ENCODE results near the gene KNTC1.
"Not testable (repeated sequence)": the region's sequence is repeated elsewhere in the genome, so short reads cannot be mapped to it uniquely, and the experiment has no call there.

KNTC1 gene, protein sequence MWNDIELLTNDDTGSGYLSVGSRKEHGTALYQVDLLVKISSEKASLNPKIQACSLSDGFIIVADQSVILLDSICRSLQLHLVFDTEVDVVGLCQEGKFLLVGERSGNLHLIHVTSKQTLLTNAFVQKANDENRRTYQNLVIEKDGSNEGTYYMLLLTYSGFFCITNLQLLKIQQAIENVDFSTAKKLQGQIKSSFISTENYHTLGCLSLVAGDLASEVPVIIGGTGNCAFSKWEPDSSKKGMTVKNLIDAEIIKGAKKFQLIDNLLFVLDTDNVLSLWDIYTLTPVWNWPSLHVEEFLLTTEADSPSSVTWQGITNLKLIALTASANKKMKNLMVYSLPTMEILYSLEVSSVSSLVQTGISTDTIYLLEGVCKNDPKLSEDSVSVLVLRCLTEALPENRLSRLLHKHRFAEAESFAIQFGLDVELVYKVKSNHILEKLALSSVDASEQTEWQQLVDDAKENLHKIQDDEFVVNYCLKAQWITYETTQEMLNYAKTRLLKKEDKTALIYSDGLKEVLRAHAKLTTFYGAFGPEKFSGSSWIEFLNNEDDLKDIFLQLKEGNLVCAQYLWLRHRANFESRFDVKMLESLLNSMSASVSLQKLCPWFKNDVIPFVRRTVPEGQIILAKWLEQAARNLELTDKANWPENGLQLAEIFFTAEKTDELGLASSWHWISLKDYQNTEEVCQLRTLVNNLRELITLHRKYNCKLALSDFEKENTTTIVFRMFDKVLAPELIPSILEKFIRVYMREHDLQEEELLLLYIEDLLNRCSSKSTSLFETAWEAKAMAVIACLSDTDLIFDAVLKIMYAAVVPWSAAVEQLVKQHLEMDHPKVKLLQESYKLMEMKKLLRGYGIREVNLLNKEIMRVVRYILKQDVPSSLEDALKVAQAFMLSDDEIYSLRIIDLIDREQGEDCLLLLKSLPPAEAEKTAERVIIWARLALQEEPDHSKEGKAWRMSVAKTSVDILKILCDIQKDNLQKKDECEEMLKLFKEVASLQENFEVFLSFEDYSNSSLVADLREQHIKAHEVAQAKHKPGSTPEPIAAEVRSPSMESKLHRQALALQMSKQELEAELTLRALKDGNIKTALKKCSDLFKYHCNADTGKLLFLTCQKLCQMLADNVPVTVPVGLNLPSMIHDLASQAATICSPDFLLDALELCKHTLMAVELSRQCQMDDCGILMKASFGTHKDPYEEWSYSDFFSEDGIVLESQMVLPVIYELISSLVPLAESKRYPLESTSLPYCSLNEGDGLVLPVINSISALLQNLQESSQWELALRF (N-terminal part only)

DNA sequence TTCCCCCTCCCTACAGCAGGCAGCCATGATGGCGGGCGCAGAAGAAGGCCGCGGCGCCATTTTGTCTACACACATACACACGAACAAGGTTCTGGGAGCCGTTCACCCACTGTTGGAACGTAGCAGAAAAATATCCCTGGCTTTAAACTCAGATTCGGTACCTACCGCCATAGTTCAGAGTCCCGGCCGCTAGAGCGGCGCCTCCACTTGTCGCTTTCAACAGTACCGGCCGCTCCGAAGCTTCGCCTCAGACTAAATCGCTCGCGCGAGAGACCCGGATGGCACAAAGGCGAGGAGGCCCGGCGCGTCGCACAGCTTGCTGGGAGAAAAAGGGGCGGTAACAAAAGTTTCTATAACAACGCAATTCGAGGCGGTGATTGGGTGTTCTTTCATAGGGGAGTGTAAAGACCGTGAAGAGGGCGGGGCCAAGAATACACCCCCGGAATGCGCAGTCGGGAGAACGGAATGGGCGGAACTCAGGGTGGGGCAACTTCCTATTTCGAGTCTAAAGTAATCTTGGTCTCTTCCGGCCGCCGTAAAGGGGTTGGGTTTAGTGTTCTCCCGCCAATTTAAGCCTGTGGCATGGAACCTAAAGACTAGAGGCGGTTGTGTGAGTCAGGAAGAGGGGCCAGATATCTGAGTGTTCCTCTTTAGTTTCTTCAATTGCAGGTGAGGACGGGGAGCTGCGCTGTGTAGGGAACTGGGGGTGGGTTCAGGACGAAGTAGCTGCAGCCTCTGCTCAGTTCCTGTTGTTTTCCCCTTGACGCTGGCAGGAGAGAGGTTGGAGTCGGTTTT is at the start of gene KNTC1, which contains the start of gene RSRC2:
Gene KNTC1 (plus strand): TSS at position 567 of the 795 bp plus-strand sequence. CDS start 2,815 bp downstream, outside the sequence.
Gene RSRC2 (minus strand): TSS at position 254 of the 795 bp plus-strand sequence. CDS start 83 bp downstream, at position 171.
- peak; percentile 90 to 100 (median 98) for DNase-seq

DNA sequence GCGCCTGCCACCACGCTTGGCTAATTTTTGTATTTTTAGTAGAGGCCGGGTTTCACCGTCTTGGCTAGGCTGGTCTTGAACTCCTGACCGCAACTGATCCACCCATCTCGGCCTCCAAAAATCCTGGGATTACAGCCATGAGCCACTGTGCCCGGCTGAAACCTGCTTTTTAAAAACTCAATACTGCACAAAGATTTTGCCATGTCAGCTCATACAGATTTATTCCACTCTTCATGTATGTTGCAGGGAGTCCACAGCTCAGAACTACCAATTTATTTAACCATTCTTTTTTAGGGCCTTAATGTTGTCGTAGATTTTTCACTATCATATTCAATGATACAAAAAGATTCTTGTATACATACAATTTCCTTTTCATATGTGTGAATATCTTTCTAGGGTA is 46.3 kb upstream of the KNTC1 start:
- DNase-seq = no peak

DNA sequence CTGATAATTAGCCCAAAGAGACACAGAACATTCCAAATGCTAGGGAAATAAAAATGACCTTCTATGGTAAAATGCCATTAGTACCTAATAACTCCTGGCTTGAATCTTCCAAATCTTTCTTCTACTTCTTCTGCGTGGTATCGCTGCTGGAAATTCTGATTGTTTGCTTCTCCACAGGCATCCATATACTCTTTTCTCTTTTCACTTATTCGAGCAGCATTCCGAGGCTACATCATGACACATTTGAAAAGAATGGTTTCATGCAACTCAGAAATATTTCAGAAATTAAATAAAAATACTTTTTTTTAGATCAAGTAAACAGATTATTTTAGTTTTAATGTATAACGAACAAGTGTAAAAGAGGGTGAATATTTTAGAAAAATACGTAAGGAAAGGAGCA is 45.2 kb upstream of the KNTC1 start:
- DNase-seq = no peak

GRCh38 chr12:122483969-122484368 is 43.1 kb upstream of the KNTC1 start:
- no peak for DNase-seq

- DNase-seq = not testable (repeated sequence)
Measured at GRCh38 chr12:122484385-122484784, 42.7 kb upstream of the KNTC1 start.

DNA sequence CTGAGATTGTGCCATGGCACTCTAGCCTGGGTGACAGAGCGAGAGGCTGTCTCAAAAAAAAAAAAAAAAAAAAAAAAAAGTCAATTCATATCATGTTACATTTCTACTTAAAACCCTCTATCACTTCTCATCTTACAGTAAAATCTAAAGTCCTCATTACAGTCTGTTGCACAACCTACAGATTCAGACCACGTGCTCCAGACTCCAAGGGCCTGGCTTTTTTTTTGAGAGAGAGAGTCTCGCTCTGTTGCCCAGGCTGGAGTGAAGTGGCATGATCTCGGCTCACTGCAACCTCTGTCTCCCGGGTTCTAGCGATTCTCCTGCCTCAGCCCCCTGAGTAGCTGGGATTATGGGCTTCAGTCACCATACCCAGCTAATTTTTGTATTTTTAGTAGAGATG is 40.7 kb upstream of the KNTC1 start:
- DNase-seq = not testable (repeated sequence)

DNA sequence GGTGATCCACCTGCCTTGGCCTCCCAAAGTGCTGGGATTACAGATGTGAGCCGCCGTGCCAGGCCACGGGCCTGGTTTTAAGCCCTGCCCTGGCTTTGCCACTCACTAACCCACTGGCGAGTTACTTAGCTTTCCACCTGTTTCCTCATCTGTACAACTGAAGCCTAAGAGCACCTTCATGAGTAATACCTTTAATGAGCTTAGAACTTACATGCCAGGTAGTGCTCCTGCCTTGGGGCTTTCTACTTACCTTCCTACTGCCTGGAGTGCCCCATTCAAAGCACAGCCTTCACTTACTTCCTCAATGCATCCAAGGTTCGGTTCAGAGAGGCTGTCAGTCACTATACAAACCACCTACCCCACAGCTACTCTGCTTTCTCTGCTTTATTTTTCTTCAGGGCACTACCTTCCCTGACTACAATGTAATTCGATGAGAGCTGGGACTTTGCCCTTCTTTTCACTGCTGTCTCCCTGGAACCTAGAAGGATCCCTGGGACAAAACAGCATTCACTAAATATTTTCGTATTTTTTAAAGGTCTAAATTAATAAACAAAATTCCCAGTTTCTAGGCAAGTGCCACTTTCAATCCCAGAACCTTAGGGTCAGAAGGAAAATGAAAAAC is 40.1 kb upstream of the KNTC1 start:
- no peak for DNase-seq

- not testable (repeated sequence) for DNase-seq
Measured at GRCh38 chr12:122487807-122488206, 39.2 kb upstream of the KNTC1 start.

DNA sequence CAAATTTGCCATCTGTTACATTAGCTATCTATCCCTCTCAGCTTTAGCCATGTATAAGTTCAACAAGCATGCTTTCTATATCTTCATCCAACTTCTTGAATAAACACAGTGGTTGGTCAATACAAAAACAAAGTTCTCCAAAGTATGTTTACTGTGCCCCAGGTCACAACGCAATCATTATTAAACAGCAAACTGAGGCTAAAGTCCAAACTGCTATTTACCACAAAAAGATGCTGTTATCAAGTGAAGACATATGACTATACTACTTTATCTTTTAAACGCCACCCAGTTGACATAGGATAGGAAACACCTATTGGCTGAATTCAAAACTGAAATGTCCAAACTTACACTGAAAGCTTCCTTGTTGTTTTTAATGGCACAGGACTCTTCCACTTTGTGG is 38.0 kb upstream of the KNTC1 start:
- DNase-seq = no peak

- no peak for DNase-seq
Measured at GRCh38 chr12:122491991-122492390, 35.1 kb upstream of the KNTC1 start.

DNA sequence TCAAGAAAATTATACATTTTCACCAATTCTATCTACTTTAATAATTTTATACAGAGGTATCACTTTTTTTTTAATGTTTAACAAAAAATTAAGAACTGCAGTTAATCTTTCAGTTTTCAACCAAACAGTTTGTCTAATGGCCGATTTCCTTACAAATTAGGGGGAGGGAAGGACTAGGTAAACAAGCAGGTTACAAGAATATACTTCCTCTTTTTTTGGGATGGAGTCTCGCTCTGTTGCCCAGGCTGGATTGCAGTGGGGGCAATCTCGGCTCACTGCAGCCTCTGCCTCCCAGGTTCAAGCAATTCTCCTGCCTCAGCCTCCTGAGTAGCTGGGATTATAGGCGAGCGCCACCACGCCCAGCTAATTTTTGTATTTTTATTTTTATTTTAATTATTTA is 33.8 kb upstream of the KNTC1 start:
- DNase-seq = not testable (repeated sequence)

GRCh38 chr12:122495258-122495657 is 31.8 kb upstream of the KNTC1 start:
- DNase-seq = no peak

GRCh38 chr12:122499991-122500684 is 26.9 kb upstream of the KNTC1 start:
- DNase-seq = peak in 32 of 56 donors; percentile 13 to 74 (median 50)

DNA sequence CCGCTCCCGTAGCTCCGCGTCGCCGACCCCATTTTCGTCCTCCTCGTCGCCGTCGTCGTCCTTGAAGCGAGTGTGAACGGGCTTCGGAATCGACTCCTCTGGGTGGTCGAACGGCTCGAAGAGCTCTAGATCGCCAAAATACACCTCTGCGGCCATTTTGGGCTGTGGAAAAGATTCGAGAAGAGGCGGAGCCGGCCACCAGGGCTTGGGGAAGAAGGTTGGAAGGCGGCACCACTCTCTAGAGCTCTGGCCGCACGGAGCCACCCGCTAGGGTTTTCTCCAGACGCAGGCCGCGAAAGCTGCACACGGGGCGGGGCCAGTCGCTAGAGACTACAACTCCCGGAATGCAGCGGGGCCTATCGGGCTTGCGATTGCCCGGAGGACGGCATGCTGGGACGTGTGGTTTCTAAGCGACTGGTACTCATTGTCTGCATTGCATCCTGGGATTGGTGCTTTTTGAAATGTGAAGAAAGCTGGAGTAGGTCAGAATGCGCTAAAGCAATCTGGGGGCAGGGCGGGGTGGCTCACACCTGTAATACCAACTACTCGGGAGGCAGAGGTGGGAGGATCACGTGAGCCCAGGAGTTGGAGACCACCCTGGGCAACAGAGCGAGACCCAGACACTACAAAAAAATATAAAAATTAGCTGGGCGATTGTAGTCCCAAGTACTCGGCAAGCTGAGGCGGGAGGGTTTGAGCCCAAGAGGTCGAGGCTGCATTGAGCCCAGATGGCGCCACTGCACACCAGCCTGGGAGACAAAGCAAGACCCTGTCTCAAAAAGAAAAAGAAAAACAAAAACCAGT is 26.2 kb upstream of the KNTC1 start, which contains the start of gene ZCCHC8:
Gene ZCCHC8 (minus strand): TSS at position 248 of the 804 bp plus-strand sequence. CDS start 92 bp downstream, at position 156.
- DNase-seq = peak; percentile 61 to 97 (median 94)

GRCh38 chr12:122501489-122501989 is 25.5 kb upstream of the KNTC1 start:
- no peak for DNase-seq

DNA sequence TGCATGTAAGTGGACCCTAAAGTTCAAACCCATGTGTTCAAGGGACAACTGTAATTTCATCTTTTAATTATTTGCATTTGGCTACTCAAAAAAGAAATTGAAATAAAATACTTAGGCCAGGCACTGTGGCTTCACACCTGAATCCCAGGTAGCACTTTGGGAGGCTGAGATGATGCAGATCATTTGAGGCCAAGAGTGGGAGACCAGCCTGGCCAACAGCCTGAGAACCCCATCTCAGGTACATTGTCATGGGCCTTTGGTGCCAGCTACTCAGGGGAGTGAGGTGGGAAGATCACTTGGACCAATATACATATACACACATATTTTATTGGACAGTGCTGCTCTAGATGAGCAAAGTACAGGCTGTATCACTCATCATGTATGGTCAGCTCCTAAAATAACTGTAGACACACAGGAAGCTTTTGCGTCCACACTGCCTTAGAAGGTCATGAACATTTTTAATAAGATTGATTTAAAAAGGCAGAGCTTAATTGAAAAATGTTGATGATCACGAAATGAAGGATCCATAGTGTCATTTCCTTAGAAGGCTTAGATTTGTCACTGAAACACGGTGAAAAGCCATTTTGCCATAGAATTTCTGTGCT is 23.8 kb upstream of the KNTC1 start:
- DNase-seq = no peak

- no peak for DNase-seq
Measured at GRCh38 chr12:122503783-122504590, 23.1 kb upstream of the KNTC1 start.

All from amygdala (tissue), 56 donors.